ENCODE results near the gene RC3H1.

RC3H1 gene

DNA sequence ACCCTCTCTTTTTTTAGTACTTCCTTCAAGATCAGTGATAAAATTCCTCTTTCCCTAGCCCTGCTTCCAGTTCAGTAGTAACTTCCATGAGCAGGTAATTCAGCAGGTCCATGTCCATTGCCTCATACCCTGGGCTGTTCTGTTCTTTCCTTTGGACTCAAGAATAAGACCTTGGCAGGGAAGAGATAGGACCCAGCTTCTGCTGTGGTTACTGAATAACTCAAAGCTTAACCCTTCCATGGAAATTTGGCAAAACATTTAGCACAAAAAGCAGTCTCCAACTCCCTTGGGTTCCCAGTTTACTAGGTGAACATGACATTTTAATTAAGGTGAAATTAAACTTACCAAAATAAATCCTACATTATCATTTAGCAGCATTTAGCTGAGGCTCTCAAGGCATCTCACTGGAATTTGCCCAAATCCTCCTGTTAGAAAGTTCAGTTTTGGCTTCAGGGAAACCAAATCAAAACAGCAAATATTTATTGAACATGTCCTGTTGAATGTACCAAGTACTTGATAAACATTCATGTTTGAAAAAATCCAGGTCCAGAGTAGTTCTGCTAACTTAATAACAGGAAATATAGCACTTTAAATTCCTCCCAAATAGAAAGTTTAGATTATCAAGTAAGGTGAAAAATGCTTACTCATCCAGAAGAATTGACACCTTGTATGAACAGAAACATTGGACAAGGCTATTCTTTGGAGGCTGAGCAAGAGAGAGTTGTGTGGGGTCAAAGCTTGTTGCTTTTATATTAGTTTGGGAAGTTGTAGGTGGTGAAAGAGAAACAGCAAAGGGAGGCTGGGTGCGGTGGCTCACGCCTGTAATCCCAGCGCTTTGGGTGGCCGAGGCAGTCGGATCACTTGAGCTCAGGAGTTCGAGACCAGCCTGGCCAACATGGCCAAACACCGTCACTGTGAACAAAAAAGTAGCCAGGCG, 96.6 kb downstream of the RC3H1 start:
- Mint-ChIP-seq H3K36me3 (ENCODE audit: insufficient read depth) (peaks cover 6% of the 10 kb centered on the region), H3K4me1 (peaks cover 5% of the 10 kb centered on the region), H3K27me3 (no peaks in the 10 kb centered on the region), H3K27ac (ENCODE audit: low read depth) (no peak overlapping the region), H3K4me3 (no peak overlapping the region), H3K9me3 (no peaks in the 10 kb centered on the region)
- DNase-seq (ENCODE audit: low spot score in 2 of 2) (no peak), ATAC-seq (replicated peaks; ENCODE audit: extremely low read depth, poor library complexity, severe bottlenecking) (no peak)

DNA sequence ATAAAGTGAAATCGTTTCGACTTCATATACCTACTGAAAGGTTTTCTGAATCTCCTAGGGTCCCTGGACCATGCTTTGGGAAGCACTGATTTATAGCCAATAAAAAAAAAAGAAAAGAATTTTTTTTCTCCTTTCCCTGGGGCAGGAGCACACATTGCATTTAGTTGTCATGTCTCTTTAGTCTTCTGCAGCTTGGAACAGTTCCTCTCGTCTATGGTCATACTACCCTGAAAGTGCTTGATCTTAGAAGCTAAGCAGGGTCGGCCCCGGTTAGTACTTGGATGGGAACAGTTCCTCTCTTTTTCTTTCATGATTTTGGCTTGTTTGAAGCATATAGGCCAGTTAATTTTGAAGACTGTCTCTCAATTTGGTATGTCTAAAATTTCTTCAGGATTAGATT, 101.3 kb downstream of the RC3H1 start:
- Mint-ChIP-seq H3K9me3 (no peaks in the 10 kb centered on the region), H3K4me3 (no peak overlapping the region), H3K36me3 (ENCODE audit: insufficient read depth) (peaks cover 3% of the 10 kb centered on the region), H3K27ac (ENCODE audit: low read depth) (no peak overlapping the region), H3K4me1 (peaks cover 6% of the 10 kb centered on the region), H3K27me3 (no peaks in the 10 kb centered on the region)
- DNase-seq (ENCODE audit: low spot score in 2 of 2): no peak
- ATAC-seq (replicated peaks; ENCODE audit: extremely low read depth, poor library complexity, severe bottlenecking): no peak

DNA sequence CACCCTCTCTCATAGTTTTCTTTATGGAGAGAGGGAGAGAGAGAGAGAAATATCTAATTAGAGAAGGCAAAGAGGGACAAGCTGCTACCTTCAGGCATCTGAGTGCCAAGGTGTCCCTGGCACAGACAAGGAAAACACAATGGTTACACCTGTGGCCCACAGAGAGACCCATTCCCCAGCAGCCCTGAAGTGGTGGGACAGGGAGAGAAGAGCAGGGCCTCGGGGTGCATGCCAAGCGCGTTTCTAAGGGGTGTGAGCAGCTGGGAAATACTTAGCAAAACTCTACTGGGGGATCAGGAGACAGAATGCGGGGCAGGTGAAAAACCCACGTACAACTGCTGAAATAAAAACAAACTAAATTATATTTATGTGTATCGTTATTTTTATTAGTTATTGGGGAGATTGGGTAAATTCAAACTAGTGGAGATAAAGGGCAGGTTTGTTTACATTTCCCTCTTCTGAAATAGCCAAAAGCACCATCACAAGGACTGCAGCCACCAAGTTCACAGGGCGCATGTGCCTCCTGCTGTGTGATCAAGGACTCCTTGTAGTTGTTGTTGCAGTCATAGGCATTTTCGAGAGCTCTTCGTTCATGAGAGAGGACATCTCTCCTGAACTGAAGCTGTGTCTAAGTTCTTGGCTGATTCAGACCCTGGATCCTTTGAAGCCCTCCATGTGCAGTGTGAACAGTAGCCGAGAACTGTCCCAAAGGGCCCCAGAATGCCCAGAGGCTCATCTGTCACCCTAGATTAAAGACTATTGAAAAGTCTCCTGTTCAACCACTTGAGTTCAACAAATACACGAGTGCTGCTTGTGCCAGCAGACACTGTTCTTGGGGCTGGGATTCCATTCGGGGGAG, 104.3 kb downstream of the RC3H1 start:
- DNase-seq (ENCODE audit: low spot score in 2 of 2): no peak
- no peak for ATAC-seq (replicated peaks; ENCODE audit: extremely low read depth, poor library complexity, severe bottlenecking)
- Mint-ChIP-seq H3K4me3 (no peak overlapping the region), H3K9me3 (no peaks in the 10 kb centered on the region), H3K36me3 (ENCODE audit: insufficient read depth) (peaks cover 3% of the 10 kb centered on the region), H3K27me3 (no peaks in the 10 kb centered on the region), H3K27ac (ENCODE audit: low read depth) (no peak overlapping the region), H3K4me1 (peaks cover 8% of the 10 kb centered on the region)

DNA sequence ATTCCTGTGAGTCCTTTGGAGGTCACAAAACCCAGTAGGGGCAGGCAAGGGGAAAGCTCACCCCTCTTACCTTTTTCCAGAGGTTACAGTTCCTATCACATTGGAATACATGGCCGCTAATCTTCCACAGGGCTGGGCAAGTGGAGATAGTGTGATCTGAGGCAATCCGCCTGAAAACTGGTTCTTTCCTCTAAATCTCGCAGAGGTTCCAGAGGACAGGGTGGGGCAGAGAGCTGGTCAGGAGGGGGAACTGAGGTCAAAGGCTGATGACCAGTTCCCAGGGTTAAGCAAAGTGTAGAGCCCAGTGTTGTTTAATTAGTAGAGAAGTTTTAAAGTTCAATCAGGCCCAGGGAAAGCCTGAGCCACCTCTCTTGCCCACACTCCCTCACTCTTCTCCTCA, 105.0 kb downstream of the RC3H1 start, which contains the start of gene SERPINC1:
Gene SERPINC1, minus strand, starts transcription at position 179 of the 400 bp plus-strand sequence. Its CDS starts 68 bp downstream, at position 111.
- H3K27ac Mint-ChIP-seq (ENCODE audit: low read depth): no peak within 1 kb of the TSS
- no peak for DNase-seq (ENCODE audit: low spot score in 2 of 2)

DNA sequence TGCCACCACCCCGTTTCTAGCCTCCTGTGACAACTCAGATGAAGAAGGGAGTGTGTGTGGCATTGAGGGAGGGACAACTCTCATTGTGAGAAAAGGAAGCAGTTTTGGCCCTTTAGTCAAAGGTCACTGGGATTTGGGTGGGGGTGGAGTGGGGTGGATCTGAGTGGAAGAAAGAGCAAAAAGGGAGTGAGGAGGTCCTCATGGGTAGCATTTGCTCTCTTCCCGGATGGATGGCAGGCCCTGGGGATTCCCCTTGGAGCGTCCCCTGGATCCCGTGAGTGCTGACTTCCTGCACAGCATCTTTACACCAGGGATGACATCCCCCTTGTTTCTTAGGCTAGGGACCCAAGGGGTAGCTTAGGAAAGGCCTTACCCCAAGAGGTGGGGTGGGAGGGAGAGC, 105.5 kb downstream of the RC3H1 start:
- Mint-ChIP-seq H3K4me3 (no peak overlapping the region), H3K9me3 (no peaks in the 10 kb centered on the region), H3K27me3 (no peaks in the 10 kb centered on the region), H3K36me3 (ENCODE audit: insufficient read depth) (peaks cover 3% of the 10 kb centered on the region), H3K4me1 (peaks cover 8% of the 10 kb centered on the region), H3K27ac (ENCODE audit: low read depth) (no peak overlapping the region)
- ATAC-seq (replicated peaks; ENCODE audit: extremely low read depth, poor library complexity, severe bottlenecking) (no peak), DNase-seq (ENCODE audit: low spot score in 2 of 2) (no peak)

More for the DNA sequence above, 105.0 kb downstream of the RC3H1 start, which contains the start of gene SERPINC1:
- Mint-ChIP-seq H3K27me3 (no peaks in the 10 kb centered on the region), H3K36me3 (ENCODE audit: insufficient read depth) (peaks cover 3% of the 10 kb centered on the region), H3K4me1 (peaks cover 8% of the 10 kb centered on the region), H3K9me3 (no peaks in the 10 kb centered on the region), H3K4me3 (no peak within 1 kb of the TSS)
- ATAC-seq (replicated peaks; ENCODE audit: extremely low read depth, poor library complexity, severe bottlenecking): no peak

DNA sequence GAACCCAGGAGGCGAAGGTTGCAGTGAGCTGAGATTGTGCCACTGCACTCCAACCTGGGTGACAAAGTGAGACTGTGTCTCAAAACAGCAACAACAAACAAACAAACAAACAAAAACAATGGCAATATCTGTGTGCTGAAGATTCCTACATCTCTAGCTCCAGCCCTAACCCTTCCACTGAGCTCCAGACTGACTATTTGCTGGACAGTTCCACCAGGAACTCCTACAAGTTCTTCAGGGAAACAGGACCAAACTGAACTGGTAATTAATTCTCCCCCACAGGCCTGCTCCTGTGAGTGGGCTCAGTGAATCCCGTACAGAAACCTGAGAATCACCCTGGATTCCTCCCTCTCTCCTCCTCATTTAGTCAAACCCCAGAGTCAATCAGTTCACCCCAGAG, 106.6 kb downstream of the RC3H1 start:
- Mint-ChIP-seq H3K36me3 (ENCODE audit: insufficient read depth) (no peaks in the 10 kb centered on the region), H3K9me3 (no peaks in the 10 kb centered on the region), H3K27me3 (no peaks in the 10 kb centered on the region), H3K4me1 (peaks cover 8% of the 10 kb centered on the region), H3K27ac (ENCODE audit: low read depth) (no peak overlapping the region), H3K4me3 (no peak overlapping the region)
- ATAC-seq (replicated peaks; ENCODE audit: extremely low read depth, poor library complexity, severe bottlenecking): no peak
- no peak for DNase-seq (ENCODE audit: low spot score in 2 of 2)

DNA sequence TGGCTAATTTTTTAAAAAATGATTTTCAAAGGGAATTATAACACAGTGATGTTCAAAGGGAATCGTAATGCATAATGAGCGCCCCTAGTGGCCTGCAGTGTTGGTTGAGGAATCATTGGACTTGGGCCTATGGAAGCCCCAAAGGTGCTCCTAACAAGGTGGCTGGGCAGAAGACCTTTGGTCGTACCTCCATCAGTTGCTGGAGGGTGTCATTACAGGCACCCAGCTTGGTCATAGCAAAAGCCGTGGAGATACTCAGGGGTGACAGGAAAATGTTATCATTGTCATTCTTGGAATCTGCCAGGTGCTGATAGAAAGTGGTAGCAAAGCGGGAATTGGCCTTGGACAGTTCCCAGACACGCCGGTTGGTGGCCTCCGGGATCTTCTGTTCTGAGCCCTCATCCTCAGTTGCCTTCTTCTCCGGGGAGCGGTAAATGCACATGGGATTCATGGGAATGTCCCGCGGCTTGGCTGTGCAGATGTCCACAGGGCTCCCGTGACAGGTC, 107.7 kb downstream of the RC3H1 start:
- H3K4me3 Mint-ChIP-seq: no peak overlapping the region
- no peaks in the 10 kb centered on the region for H3K27me3 Mint-ChIP-seq
- no peaks in the 10 kb centered on the region for H3K36me3 Mint-ChIP-seq (ENCODE audit: insufficient read depth)
- no peak for ATAC-seq (replicated peaks; ENCODE audit: extremely low read depth, poor library complexity, severe bottlenecking)
- no peak for DNase-seq (ENCODE audit: low spot score in 2 of 2)
- peaks cover 8% of the 10 kb centered on the region for H3K4me1 Mint-ChIP-seq
- H3K9me3 Mint-ChIP-seq: no peaks in the 10 kb centered on the region
- H3K27ac Mint-ChIP-seq (ENCODE audit: low read depth): no peak overlapping the region

DNA sequence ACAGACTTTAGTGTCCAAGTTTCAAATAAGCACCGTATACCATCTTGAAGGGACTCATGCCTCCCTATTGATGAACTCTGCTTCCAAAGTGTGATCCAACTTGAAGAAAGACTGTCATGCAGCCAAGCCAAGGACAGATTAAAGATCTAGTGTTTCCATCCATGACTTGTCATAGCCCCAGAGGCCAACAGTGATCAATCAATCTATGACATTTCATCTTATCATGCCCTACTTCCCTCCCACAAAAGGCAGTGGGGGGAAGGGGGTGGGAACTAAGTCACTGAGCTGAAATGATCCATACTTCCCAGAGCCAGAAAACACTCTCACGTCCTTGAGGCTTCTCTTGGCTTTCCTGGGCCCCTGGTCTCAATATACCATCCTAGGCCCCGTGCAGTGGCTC, 109.0 kb downstream of the RC3H1 start:
- H3K4me1 Mint-ChIP-seq: peaks cover 8% of the 10 kb centered on the region
- no peak overlapping the region for H3K4me3 Mint-ChIP-seq
- no peak for DNase-seq (ENCODE audit: low spot score in 2 of 2)
- no peaks in the 10 kb centered on the region for H3K27me3 Mint-ChIP-seq
- ATAC-seq (replicated peaks; ENCODE audit: extremely low read depth, poor library complexity, severe bottlenecking): no peak
- H3K9me3 Mint-ChIP-seq: no peaks in the 10 kb centered on the region
- H3K27ac Mint-ChIP-seq (ENCODE audit: low read depth): no peak overlapping the region
- no peaks in the 10 kb centered on the region for H3K36me3 Mint-ChIP-seq (ENCODE audit: insufficient read depth)

DNA sequence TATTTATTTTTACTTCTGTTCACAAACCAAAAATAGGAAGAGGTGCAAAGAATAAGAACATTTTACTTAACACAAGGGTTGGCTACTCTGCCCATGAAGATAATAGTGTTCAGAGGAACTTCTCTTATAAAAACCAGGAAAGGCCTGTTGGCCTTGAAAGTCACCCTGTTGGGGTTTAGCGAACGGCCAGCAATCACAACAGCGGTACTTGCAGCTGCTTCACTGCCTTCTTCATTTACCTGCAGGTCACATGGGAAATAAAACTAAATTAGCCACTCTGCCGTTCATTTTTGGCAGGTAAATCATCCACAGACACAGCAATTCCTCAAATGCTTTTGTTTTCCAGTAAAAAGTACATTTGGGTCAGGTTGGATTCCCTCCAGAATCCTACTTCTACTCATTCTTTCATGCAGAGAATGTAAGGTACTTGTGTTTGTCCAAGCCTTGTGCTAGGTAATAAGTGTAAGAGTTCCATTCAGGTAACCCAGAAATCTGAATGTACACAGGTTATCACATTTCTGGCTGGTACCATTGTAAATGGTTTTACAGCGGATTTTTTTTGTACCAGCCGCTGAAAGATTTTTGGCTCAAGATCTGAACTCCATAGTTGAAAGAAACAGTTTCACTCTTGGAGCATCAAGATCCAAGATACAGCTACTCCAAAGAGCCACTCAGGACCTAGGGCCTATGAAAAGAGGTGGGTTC, 118.2 kb downstream of the RC3H1 start:
- no peak for DNase-seq (ENCODE audit: low spot score in 2 of 2)
- no peak for ATAC-seq (replicated peaks; ENCODE audit: extremely low read depth, poor library complexity, severe bottlenecking)
- H3K36me3 Mint-ChIP-seq (ENCODE audit: insufficient read depth): peaks cover 3% of the 10 kb centered on the region
- no peaks in the 10 kb centered on the region for H3K9me3 Mint-ChIP-seq
- no peak overlapping the region for H3K27ac Mint-ChIP-seq (ENCODE audit: low read depth)
- H3K27me3 Mint-ChIP-seq: no peaks in the 10 kb centered on the region
- H3K4me1 Mint-ChIP-seq: peaks cover 13% of the 10 kb centered on the region
- H3K4me3 Mint-ChIP-seq: no peak overlapping the region

DNA sequence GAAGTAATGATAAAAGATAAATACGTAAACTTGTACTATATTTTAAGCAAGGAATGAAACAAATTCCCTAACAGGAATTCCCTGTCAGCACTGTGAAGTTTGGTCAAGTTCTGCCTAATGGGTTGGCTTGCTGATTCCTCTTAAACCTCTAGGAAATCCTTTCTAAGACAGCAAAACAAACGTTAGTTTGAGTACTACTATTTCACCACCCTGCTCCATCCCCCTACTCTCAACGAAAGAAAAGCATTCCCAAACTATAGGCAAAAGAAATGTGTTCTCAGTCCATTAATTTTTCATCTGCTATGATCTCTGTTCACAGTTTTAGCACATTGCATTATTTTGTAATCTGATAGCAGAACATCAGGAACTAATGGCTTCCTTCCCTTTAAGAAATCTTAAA, 121.2 kb downstream of the RC3H1 start:
- Mint-ChIP-seq H3K4me1 (peaks cover 20% of the 10 kb centered on the region), H3K27me3 (no peaks in the 10 kb centered on the region), H3K36me3 (ENCODE audit: insufficient read depth) (peaks cover 9% of the 10 kb centered on the region), H3K27ac (ENCODE audit: low read depth) (no peak overlapping the region), H3K9me3 (no peaks in the 10 kb centered on the region), H3K4me3 (no peak overlapping the region)
- ATAC-seq (replicated peaks; ENCODE audit: extremely low read depth, poor library complexity, severe bottlenecking) (no peak), DNase-seq (ENCODE audit: low spot score in 2 of 2) (no peak)

DNA sequence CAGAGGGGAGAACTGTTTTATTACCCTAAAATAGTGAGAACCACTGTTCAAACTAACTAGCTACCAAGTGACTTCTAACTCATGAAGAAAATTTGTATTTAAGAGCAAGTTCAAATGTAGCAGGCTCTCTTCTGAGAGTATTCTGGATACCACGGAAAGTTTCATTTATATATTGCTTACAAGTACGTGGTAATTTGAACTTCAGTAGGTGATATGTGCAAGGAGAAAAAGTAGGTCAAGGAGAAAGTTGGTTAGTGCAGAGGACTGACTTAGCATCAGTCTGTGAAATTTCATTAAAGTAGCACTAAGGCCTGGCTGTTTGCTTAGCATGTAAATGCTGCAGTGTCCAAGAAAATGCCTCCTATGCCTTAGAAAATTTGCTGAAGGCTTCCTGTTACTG, 121.7 kb downstream of the RC3H1 start:
- Mint-ChIP-seq H3K27ac (ENCODE audit: low read depth) (no peak overlapping the region), H3K36me3 (ENCODE audit: insufficient read depth) (peaks cover 9% of the 10 kb centered on the region), H3K27me3 (no peaks in the 10 kb centered on the region), H3K4me3 (no peak overlapping the region), H3K9me3 (no peaks in the 10 kb centered on the region), H3K4me1 (peaks cover 20% of the 10 kb centered on the region)
- ATAC-seq (replicated peaks; ENCODE audit: extremely low read depth, poor library complexity, severe bottlenecking) (no peak), DNase-seq (ENCODE audit: low spot score in 2 of 2) (no peak)

DNA sequence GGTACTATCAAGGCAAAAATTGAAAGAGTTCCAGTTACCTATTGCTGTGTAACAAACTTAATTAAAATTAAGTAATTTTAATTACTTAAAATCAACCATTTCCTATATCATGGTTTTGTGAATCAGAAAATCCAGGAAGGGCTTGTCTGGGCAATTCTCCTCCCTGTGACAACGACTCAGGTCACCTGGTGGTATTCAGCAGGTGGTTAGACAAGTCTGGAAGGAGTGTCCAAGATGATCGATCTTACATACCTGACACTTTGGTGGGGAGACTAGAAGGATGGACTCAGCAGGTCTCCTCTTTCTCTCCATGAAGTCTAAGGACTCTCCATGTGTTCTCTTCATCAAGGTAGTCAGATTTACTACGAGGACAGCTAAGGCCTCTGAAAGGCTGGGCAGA, 128.0 kb downstream of the RC3H1 start:
- ATAC-seq (replicated peaks; ENCODE audit: extremely low read depth, poor library complexity, severe bottlenecking) (no peak), DNase-seq (ENCODE audit: low spot score in 2 of 2) (no peak)
- no peak overlapping the region for H3K4me3 Mint-ChIP-seq
- peaks cover 17% of the 10 kb centered on the region for H3K4me1 Mint-ChIP-seq
- no peaks in the 10 kb centered on the region for H3K27me3 Mint-ChIP-seq
- H3K9me3 Mint-ChIP-seq: no peaks in the 10 kb centered on the region
- peaks cover 16% of the 10 kb centered on the region for H3K36me3 Mint-ChIP-seq (ENCODE audit: insufficient read depth)
- H3K27ac Mint-ChIP-seq (ENCODE audit: low read depth): no peak overlapping the region
